Measurements from ENCODE around the gene SV2B. TPM values are rescaled to one million over a fixed set of nuclear protein-coding genes. Genes with fewer than 3 reads are reported as not detected.

SV2B gene
- total RNA-seq, 3 donors from 2014 or later = 0.44 to 4.9 (median 2.2) TPM

DNA sequence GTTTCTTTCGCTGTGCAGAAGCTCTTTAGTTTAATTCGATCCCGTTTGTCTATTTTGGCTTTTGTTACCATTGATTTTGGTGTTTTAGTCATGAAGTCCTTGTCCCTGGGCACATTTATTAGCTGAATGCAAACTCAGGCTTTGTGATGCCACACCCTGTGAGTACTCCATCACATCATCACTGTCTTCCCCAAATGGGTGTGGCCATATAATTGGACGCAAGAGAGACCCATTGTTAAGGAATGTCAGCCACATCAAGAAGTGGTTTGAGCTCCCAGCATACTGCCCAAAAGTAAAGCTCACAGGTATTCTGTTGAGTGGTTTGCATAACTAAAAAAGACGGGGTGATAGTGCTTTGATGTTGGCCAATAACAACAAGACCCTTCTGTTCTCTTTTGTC lies 245.7 kb downstream of the SV2B start:
- no peak overlapping the region for H3K4me3 ChIP-seq
- H3K27ac ChIP-seq = no peak overlapping the region
- TF ChIP-seq, protein P1, sequence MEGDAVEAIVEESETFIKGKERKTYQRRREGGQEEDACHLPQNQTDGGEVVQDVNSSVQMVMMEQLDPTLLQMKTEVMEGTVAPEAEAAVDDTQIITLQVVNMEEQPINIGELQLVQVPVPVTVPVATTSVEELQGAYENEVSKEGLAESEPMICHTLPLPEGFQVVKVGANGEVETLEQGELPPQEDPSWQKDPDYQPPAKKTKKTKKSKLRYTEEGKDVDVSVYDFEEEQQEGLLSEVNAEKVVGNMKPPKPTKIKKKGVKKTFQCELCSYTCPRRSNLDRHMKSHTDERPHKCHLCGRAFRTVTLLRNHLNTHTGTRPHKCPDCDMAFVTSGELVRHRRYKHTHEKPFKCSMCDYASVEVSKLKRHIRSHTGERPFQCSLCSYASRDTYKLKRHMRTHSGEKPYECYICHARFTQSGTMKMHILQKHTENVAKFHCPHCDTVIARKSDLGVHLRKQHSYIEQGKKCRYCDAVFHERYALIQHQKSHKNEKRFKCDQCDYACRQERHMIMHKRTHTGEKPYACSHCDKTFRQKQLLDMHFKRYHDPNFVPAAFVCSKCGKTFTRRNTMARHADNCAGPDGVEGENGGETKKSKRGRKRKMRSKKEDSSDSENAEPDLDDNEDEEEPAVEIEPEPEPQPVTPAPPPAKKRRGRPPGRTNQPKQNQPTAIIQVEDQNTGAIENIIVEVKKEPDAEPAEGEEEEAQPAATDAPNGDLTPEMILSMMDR (IDR thresholded peaks at IDR 0.05) = no peak
- no peak for TF ChIP-seq POLR2A (IDR thresholded peaks at IDR 0.05)
- TF ChIP-seq POLR2AphosphoS5 (IDR thresholded peaks at IDR 0.05) = no peak
- intact Hi-C loops (cut with DNase I; ENCODE audit: low total_unique reads) = loop anchor here (2.0 kb wide), 1 partner anchor 35 kb away; no protein-coding TSS in a partner anchor
- no peaks in the 10 kb centered on the region for H3K36me3 ChIP-seq
- no peak for DNase-seq (ENCODE audit: low spot score in 2 of 2)
- peaks cover 0 to 3% of the 10 kb centered on the region in 2 donors for H3K27me3 ChIP-seq
- H3K4me1 ChIP-seq = no peaks in the 10 kb centered on the region
- no peaks in the 10 kb centered on the region for H3K9me3 ChIP-seq

DNA sequence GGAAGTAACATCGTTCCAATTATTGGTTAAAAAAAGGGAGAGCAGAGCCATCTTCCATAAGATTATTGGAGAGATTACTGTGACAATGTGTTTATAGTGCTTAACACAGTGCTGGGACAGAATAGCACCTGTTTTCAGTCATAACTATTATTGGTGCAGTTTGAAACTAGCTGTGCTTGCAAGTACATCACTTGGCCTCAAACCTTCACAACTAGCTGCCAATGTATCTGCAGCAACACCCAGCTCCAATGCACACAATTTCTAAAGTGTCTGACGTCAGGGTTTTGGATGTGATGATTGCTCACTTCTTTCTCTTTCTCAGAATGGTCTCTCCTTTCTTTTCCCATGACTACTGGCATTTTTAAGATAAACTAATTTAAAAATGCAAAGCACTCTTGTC lies 246.2 kb downstream of the SV2B start:
- no peak for TF ChIP-seq POLR2AphosphoS5 (IDR thresholded peaks at IDR 0.05)
- TF ChIP-seq, protein P1 (IDR thresholded peaks at IDR 0.05) = no peak
- no peak for TF ChIP-seq POLR2A (IDR thresholded peaks at IDR 0.05)
- intact Hi-C loops (cut with DNase I; ENCODE audit: low total_unique reads) = loop anchor here (2.0 kb wide), 1 partner anchor 35 kb away; no protein-coding TSS in a partner anchor
- H3K27me3 ChIP-seq = no peaks in the 10 kb centered on the region
- H3K27ac ChIP-seq = no peak overlapping the region
- DNase-seq (ENCODE audit: low spot score in 2 of 2) = no peak
- H3K4me3 ChIP-seq = no peak overlapping the region
- H3K36me3 ChIP-seq = no peaks in the 10 kb centered on the region
- H3K4me1 ChIP-seq = no peaks in the 10 kb centered on the region
- H3K9me3 ChIP-seq = no peaks in the 10 kb centered on the region

DNA sequence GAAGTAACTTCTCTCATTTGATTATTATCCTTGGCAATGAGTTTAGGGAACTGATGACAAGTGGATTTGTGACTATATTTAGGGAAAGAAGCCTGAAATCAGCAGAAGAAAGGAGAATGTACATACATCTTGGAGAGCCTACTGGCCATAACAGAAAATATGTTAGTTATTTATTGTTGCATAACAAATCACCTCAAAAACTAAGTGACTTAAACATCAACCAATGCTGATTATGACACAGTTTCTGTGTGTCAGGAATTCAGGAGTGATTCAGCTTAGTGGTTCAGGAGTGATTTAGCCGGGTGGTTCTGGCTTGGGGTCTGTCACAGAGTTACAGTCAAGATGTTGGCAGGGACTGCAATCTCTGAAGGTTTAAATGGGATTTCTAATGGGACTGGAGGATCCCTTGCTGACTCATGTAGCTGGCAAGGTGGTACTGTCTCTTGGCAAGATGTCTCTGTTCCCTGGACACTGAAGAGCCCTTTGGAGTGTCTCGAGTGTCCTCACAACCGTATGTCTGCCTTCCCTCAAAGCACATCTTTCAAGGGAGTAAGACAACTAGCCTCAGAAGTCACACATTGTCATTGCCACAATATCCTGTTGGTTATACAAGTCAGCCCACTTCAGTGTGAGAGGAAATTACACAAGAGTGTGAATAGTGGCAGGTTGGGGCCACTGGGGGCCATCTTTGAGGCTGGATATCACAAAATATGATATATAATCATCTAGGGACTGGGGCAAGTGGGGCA lies 248.9 kb downstream of the SV2B start:
- Histone ChIP-seq H3K4me1 (no peaks in the 10 kb centered on the region), H3K27ac (no peak overlapping the region), H3K36me3 (no peaks in the 10 kb centered on the region), H3K27me3 (no peaks in the 10 kb centered on the region), H3K4me3 (no peak overlapping the region), H3K9me3 (no peaks in the 10 kb centered on the region)
- intact Hi-C loops (cut with DNase I; ENCODE audit: low total_unique reads) = no loop called here
- no peak for DNase-seq (ENCODE audit: low spot score in 2 of 2)
- TF ChIP-seq, protein P1 (IDR thresholded peaks at IDR 0.05) = no peak
- no peak for TF ChIP-seq POLR2AphosphoS5 (IDR thresholded peaks at IDR 0.05)
- no peak for TF ChIP-seq POLR2A (IDR thresholded peaks at IDR 0.05)

Other genes starting within 250 kb of the SV2B start
- gene FURIN, start 231.7 kb upstream of the SV2B start, total RNA-seq = 10 to 100 TPM; 34.5 to 48.5 (median 36.4) TPM
- 10 to 100 TPM; 41.4 to 54.7 (median 42.3) TPM for gene FES, start 215.8 kb upstream of the SV2B start, total RNA-seq
- 10 to 100 TPM; 38.2 to 58.0 (median 56.9) TPM for gene MAN2A2, start 197.0 kb upstream of the SV2B start, total RNA-seq
- 10 to 100 TPM; 19.0 to 22.3 (median 19.4) TPM for gene HDDC3, start 167.7 kb upstream of the SV2B start, total RNA-seq
- 10 to 100 TPM; 52.4 to 65.0 (median 59.8) TPM for gene UNC45A, start 165.0 kb upstream of the SV2B start, total RNA-seq
- gene RCCD1, start 145.4 kb upstream of the SV2B start, total RNA-seq = 1 to 10 TPM; 5.3 to 9.8 (median 7.9) TPM
- 10 to 100 TPM in 2 of 3 donors, 1 to 10 TPM in 1; 4.3 to 19.8 (median 10.5) TPM for gene PRC1, start 105.7 kb upstream of the SV2B start, total RNA-seq
- gene VPS33B, start 77.7 kb upstream of the SV2B start, total RNA-seq = 10 to 100 TPM in 1 of 3 donors, 1 to 10 TPM in 2; 8.8 to 10.7 (median 9.0) TPM

All from breast epithelium (tissue), 4 donors.